Neural progenitor cell (in vitro differentiated cells): ENCODE measurements around the gene GATAD1. TPM values are rescaled to one million over a fixed set of nuclear protein-coding genes. Genes with fewer than 3 reads are reported as not detected.
"Not testable (repeated sequence)": the region's sequence is repeated elsewhere in the genome, so short reads cannot be mapped to it uniquely, and the experiment has no call there.

Experiments
- DNase-seq: peaks from one replicate; pipeline ENCODE4 v3.0.0-alpha.2; 2016; ENCODE audit warnings: low spot score
- H2AFZ ChIP-seq: fragments of 200-600 bp; sonication (generic); replicated peaks from 2 replicates; pipeline ENCODE4 v1.6.1; 2016; ENCODE audit warnings: antibody characterized with exemption
- H3F3A ChIP-seq: fragments of 200-600 bp; sonication (generic); 2 replicates; pipeline ENCODE4 v1.6.1; 2016; ENCODE audit warnings: antibody characterized with exemption, low read depth
- H3K27ac ChIP-seq: fragments of 200-600 bp; sonication (generic); 2 replicates; pipeline ENCODE4 v1.5.1; 2016; ENCODE audit warnings: mild to moderate bottlenecking
- H3K27me3 ChIP-seq: fragments of 200-600 bp; sonication (generic); 2 replicates; pipeline ENCODE4 v1.6.1; 2016; ENCODE audit warnings: mild to moderate bottlenecking, moderate library complexity
- H3K36me3 ChIP-seq: fragments of 200-600 bp; sonication (generic); 2 replicates; pipeline ENCODE4 v1.5.1; 2016
- H3K4me1 ChIP-seq: fragments of 200-600 bp; sonication (generic); 2 replicates; pipeline ENCODE4 v1.6.1; 2016; ENCODE audit warnings: mixed run types
- H3K4me2 ChIP-seq: fragments of 200-600 bp; sonication (generic); 2 replicates; pipeline ENCODE4 v1.6.1; 2016
- H3K4me3 ChIP-seq: fragments of 200-600 bp; sonication (generic); 2 replicates; pipeline ENCODE4 v1.5.1; 2016
- H3K79me2 ChIP-seq: fragments of 200-600 bp; sonication (generic); 2 replicates; pipeline ENCODE4 v1.6.1; 2016; ENCODE audit warnings: low read depth
- H3K9ac ChIP-seq: fragments of 200-600 bp; sonication (generic); 2 replicates; pipeline ENCODE4 v1.6.1; 2016
- H3K9me3 ChIP-seq: fragments of 200-600 bp; sonication (generic); 2 replicates; pipeline ENCODE4 v1.5.1; 2016; ENCODE audit warnings: low read depth
- H4K20me1 ChIP-seq: fragments of 200-600 bp; sonication (generic); 2 replicates; pipeline ENCODE4 v1.6.1; 2016; ENCODE audit warnings: low read depth
- H3K27ac Mint-ChIP-seq: 3 replicates; pipeline ENCODE4 v1.8.0; 2021; ENCODE audit warnings: mixed read lengths
- H3K27me3 Mint-ChIP-seq: 2 replicates; pipeline ENCODE4 v1.8.0; 2022; ENCODE audit warnings: low read depth, mild to moderate bottlenecking, inconsistent platforms, moderate library complexity, mixed read lengths; ENCODE audit not compliant: insufficient read depth
- H3K36me3 Mint-ChIP-seq: 3 replicates; pipeline ENCODE4 v1.8.0; 2021; ENCODE audit warnings: mixed read lengths
- H3K4me1 Mint-ChIP-seq: 3 replicates; pipeline ENCODE4 v1.8.0; 2021; ENCODE audit warnings: mixed read lengths
- H3K4me3 Mint-ChIP-seq: 3 replicates; pipeline ENCODE4 v1.8.0; 2021; ENCODE audit warnings: mild to moderate bottlenecking, moderate library complexity, mixed read lengths
- H3K9me3 Mint-ChIP-seq: 3 replicates; pipeline ENCODE4 v1.8.0; 2020; ENCODE audit warnings: mixed read lengths
- EZH2 ChIP-seq: fragments of 200-600 bp; sonication (generic); IDR thresholded peaks from 2 replicates; pipeline ENCODE4 v1.6.1; 2017; ENCODE audit warnings: antibody characterized with exemption, mild to moderate bottlenecking, moderate library complexity
- EZH2phosphoT487 ChIP-seq: fragments of 200-600 bp; sonication (generic); IDR thresholded peaks from 2 replicates; pipeline ENCODE4 v1.6.1; 2017; ENCODE audit warnings: antibody characterized with exemption
- total RNA-seq: library from RNA; depleted of rRNA; stranded (reverse); fragments of >200 nt; gene quantifications from 2 replicates; pipeline ENCODE4 v1.2.3, GENCODE V29; 2015; ENCODE audit warnings: low replicate concordance
- TF ChIP-seq, protein P1 (sequence below): fragments of 200-600 bp; sonication (generic); IDR thresholded peaks from 2 replicates; pipeline ENCODE4 v1.5.1; 2017; ENCODE audit warnings: antibody characterized with exemption, mild to moderate bottlenecking

Gene GATAD1
- total RNA-seq, 1 donor from 2014 or later: 56.5 TPM

DNA sequence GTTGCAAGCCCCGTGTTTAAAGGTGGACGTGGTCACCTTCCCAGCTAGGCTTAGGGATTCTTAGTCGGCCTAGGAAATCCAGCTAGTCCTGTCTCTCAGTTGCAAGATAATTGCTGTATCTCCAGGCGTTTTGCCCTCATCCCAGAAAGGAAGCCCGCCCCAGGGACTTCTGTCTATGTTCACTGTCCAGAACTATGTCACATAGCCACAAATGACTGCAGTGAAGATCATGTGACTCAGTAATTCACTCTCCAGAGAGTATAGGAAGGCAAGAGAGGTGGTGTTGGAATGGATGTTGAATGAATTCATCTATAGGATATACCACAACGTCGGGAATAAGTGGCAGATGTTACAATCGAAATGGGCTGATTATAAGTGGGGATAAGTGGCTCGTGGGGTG, 30.8 kb downstream of the GATAD1 start:
- Histone ChIP-seq H3K4me1 (no peaks in the 10 kb centered on the region), H3F3A (no peaks in the 10 kb centered on the region), H3K27me3 (no peaks in the 10 kb centered on the region), H3K36me3 (no peaks in the 10 kb centered on the region), H4K20me1 (no peaks in the 10 kb centered on the region), H3K4me3 (no peak overlapping the region), H3K27ac (no peak overlapping the region), H3K4me2 (no peak overlapping the region), H3K9ac (no peak overlapping the region), H3K9me3 (no peaks in the 10 kb centered on the region), H3K79me2 (no peaks in the 10 kb centered on the region), H2AFZ (no peak overlapping the region)
- Mint-ChIP-seq H3K27ac (no peak overlapping the region), H3K4me1 (peaks cover 4% of the 10 kb centered on the region), H3K4me3 (no peak overlapping the region), H3K27me3 (no peaks in the 10 kb centered on the region), H3K9me3 (no peaks in the 10 kb centered on the region), H3K36me3 (peaks cover 3% of the 10 kb centered on the region)
- no peak for DNase-seq
- TF ChIP-seq, protein P1, sequence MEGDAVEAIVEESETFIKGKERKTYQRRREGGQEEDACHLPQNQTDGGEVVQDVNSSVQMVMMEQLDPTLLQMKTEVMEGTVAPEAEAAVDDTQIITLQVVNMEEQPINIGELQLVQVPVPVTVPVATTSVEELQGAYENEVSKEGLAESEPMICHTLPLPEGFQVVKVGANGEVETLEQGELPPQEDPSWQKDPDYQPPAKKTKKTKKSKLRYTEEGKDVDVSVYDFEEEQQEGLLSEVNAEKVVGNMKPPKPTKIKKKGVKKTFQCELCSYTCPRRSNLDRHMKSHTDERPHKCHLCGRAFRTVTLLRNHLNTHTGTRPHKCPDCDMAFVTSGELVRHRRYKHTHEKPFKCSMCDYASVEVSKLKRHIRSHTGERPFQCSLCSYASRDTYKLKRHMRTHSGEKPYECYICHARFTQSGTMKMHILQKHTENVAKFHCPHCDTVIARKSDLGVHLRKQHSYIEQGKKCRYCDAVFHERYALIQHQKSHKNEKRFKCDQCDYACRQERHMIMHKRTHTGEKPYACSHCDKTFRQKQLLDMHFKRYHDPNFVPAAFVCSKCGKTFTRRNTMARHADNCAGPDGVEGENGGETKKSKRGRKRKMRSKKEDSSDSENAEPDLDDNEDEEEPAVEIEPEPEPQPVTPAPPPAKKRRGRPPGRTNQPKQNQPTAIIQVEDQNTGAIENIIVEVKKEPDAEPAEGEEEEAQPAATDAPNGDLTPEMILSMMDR: no peak
- no peak for TF ChIP-seq EZH2
- TF ChIP-seq EZH2phosphoT487: no peak

DNA sequence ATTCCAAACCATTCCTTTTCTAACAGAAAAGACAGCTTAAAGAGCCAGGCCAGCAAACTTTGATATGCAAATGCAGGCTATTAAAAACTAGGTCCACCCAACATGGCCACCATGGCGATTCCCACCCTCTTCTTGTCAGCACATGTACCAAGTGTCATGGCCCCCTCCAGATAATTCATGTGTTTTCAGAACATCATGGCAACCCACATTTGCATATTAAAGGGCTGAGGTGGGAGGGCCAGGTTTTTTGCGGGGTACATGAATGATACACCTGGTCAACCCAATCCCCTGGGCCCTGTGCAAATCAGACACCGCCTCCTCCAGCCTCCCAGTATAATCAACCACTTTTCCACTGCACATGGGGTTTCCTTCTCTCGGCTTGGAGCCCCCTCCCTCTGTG, 31.4 kb downstream of the GATAD1 start:
- Mint-ChIP-seq H3K27ac (no peak overlapping the region), H3K4me3 (no peak overlapping the region), H3K4me1 (peaks cover 4% of the 10 kb centered on the region), H3K9me3 (no peaks in the 10 kb centered on the region), H3K36me3 (peaks cover 3% of the 10 kb centered on the region), H3K27me3 (no peaks in the 10 kb centered on the region)
- H3K27ac ChIP-seq: no peak overlapping the region
- H4K20me1 ChIP-seq: no peaks in the 10 kb centered on the region
- no peaks in the 10 kb centered on the region for H3K79me2 ChIP-seq
- no peak for DNase-seq
- no peak overlapping the region for H2AFZ ChIP-seq
- H3K4me2 ChIP-seq: no peak overlapping the region
- TF ChIP-seq EZH2phosphoT487 (no peak), EZH2 (no peak)
- TF ChIP-seq, protein P1: no peak
- no peak overlapping the region for H3K9ac ChIP-seq
- no peaks in the 10 kb centered on the region for H3K27me3 ChIP-seq
- H3K4me3 ChIP-seq: no peak overlapping the region
- no peaks in the 10 kb centered on the region for H3K4me1 ChIP-seq
- H3F3A ChIP-seq: no peaks in the 10 kb centered on the region
- no peaks in the 10 kb centered on the region for H3K9me3 ChIP-seq
- no peaks in the 10 kb centered on the region for H3K36me3 ChIP-seq

DNA sequence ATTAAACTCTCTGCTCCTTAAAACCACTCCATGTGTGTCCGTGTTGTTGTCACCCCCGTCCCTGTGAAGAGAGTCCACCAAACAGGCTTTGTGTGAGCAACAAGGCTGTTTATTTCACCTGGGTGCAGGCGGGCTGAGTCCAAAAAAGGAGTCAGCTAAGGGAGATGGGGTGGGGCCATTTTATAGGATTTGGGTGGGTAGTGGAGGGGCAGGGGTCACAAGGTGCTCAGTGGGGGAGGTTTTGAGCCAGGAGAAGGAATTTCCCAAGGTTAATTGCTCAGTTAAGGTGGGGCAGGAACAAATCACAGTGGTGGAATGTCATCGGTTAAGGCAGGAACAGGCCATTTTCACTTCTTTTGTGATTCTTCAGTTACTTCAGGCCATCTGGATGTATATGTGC, 31.9 kb downstream of the GATAD1 start:
- not testable (repeated sequence) for H3K4me2 ChIP-seq, H3K4me3 ChIP-seq, H3K4me1 ChIP-seq, H3K36me3 Mint-ChIP-seq, H3K36me3 ChIP-seq, H3K27me3 ChIP-seq, H3K4me1 Mint-ChIP-seq, H4K20me1 ChIP-seq, H3F3A ChIP-seq, H2AFZ ChIP-seq, H3K27ac ChIP-seq, H3K9ac ChIP-seq, H3K9me3 ChIP-seq, H3K27me3 Mint-ChIP-seq, H3K9me3 Mint-ChIP-seq, H3K4me3 Mint-ChIP-seq, H3K79me2 ChIP-seq, DNase-seq
- peak overlapping the region; percentile 47 for H3K27ac Mint-ChIP-seq

DNA sequence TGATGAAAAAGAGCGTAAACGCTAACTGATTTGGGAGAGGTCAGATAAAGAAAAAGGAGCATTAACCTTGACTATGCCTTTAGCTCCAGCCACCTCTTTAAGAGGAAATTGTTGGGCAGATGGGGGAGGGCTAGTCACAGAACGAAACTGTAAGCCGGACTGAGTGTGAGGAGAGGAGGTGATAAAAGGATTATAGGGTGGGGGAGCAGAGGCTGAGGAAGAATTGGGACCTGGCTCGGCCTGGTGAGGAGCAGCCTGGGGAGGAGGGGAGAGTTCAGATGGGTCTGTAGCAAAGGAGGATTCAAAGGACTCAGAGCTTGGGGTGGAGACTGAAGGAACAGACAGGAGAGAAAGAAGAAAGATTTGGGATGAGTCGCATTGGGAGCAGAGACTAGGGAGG, 36.3 kb downstream of the GATAD1 start:
- DNase-seq, H3K27me3 ChIP-seq, H3K36me3 Mint-ChIP-seq, H3K4me3 Mint-ChIP-seq, H3K4me2 ChIP-seq, H2AFZ ChIP-seq, H3K4me3 ChIP-seq, H3K4me1 Mint-ChIP-seq, H3K4me1 ChIP-seq, H4K20me1 ChIP-seq, H3K36me3 ChIP-seq, H3K27me3 Mint-ChIP-seq, H3K9ac ChIP-seq, H3K27ac Mint-ChIP-seq, H3K27ac ChIP-seq, H3K9me3 Mint-ChIP-seq, H3F3A ChIP-seq, H3K9me3 ChIP-seq, H3K79me2 ChIP-seq: not testable (repeated sequence)

DNA sequence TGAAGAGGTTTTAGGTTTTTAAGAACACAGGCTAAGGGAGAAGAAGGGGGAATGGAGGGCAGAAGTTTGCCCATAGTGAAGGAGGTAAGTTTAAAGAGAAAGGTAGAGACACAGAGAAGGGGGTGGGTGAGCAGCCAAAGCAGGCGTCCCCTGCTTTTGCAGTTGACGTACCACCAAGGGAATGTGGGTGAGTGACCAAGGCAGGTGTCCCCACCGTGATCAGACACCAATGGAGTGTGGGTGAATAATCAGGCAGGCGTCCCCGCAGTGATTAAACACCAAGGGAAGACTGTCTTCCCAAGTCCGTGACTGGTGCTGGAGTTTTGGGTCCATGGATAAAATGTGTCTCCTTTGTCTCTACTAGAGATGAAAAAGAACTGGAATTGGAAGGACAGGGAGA, 36.9 kb downstream of the GATAD1 start:
- not testable (repeated sequence) for H4K20me1 ChIP-seq, DNase-seq, H3K4me3 Mint-ChIP-seq, H3K79me2 ChIP-seq, H3K27me3 Mint-ChIP-seq, H3K9me3 Mint-ChIP-seq, H3K9ac ChIP-seq, H3K4me1 ChIP-seq, H3K27ac ChIP-seq, H3K4me3 ChIP-seq, H2AFZ ChIP-seq, H3K27me3 ChIP-seq, H3K9me3 ChIP-seq, H3K27ac Mint-ChIP-seq, H3K36me3 Mint-ChIP-seq, H3F3A ChIP-seq, H3K36me3 ChIP-seq, H3K4me1 Mint-ChIP-seq, H3K4me2 ChIP-seq
